Activated CD4-positive, alpha-beta T cell treated with anti-CD3 and anti-CD28 coated beads, Interleukin-2, amount 50 U/mL, for 24 hours (primary cell): ENCODE measurements around the gene TRIM67.

Experiments
- DNase-seq, 2 donors: peaks; one replicate each; pipeline ENCODE4 v3.0.0-alpha.2; 2020; ENCODE audit warnings: low read depth in 1 of 2, low spot score in 1 of 2

TRIM67 gene

GRCh38 chr1:231232870-231233734 lies 71.2 kb downstream of the TRIM67 start:
- DNase-seq = no peak

GRCh38 chr1:231233735-231234417 lies 72.0 kb downstream of the TRIM67 start:
- no peak for DNase-seq

GRCh38 chr1:231234506-231234905 lies 72.6 kb downstream of the TRIM67 start:
- DNase-seq = no peak

DNA sequence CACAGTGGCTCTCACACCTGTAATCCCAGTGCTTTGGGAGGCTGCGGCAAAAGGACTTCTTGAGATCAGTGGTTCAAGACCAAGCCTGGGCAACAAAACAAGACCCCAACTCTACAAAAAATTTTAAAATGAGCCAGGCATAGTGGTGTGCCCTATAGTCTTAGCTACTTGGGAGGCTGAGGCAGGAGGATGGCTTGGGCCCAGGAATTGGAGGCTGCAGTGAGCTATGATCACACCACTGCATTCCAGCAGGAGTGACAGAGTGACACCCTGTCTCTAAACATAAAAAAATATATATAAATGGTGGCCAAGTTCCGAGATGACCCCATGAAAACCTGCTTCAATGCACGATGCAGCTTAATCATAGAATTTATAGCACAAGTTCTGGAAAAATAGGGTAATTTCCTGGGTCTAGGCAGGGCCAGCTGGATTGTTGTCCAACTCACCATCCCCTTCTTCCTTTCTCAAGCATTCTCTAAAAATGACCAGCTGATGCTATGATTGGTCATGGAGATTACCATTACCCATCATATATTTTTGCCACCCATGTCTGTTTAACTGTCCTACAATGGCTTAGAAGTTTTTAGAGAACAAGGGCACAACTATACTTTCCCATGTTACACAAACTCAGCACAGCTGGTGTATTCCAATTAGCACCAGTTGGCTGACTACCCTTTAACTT lies 73.8 kb downstream of the TRIM67 start:
- no peak for DNase-seq

- DNase-seq = no peak
Observed at GRCh38 chr1:231236208-231236591, 74.3 kb downstream of the TRIM67 start.

DNA sequence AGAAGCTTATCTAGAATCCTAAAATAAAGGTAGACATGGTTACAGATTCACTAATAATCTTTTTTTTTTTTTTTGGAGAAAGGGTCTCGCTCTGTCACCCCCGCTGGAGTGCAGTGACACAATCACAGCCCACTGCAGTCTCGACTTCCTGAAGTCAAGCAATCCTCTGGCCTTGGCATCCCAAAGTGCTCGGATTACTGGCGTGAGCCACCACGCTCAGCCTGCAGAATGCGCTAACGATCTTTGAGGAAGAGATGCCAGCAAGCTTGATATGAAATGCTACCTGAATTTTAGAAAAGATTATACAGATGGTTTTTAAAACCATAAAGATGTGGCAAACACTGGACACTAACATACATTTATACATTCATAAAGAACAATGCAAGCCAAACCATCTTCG lies 75.1 kb downstream of the TRIM67 start:
- DNase-seq = no peak

GRCh38 chr1:231238298-231238697 lies 76.4 kb downstream of the TRIM67 start:
- DNase-seq = no peak

- no peak for DNase-seq
Observed at GRCh38 chr1:231240531-231240882, 78.6 kb downstream of the TRIM67 start.

DNA sequence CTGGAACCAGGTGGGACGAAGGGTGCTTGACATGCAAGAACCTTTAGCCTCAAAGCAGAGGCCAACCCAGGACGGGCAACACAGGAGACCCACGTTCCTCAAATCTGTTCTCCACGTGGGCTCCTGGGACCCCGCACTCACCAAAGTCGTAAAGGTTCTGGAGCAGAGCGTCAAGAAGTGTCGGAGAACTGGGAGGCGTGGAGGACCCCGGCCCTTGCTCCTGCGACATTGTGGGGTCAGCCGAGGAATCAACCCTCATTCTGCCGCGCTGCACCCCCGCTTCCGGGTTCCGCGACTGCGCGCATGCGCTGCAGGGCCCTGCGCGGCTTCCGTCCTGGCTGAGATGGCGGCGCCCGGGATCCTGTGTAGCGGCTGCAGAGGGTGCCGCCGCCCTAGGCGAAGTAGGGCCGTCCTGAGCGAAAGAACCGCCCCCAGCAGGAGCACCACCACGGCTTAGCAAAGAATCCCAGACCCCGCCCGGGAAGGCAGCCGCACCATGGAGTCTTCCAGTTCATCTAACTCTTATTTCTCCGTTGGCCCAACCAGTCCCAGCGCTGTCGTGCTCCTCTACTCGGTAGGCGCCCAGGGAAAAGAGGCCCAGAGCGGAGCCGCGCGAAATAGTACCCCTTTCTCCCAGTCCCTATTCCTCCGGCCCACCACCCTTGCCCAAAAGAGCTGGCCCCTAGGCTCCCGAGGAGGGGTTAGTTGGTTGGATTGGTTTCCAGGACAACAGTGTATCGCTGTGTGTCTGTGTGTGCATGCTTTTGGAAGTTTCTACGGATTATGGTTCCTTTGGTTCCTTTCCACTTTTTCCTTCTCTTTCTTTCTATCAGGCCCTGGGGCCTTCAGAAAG lies 79.3 kb downstream of the TRIM67 start, which contains the start of gene GNPAT:
Gene GNPAT, plus strand, starts transcription at position 330 of the 853 bp plus-strand sequence. Its CDS starts 167 bp downstream, at position 497.
- DNase-seq = peak; percentile 81 to 88

DNA sequence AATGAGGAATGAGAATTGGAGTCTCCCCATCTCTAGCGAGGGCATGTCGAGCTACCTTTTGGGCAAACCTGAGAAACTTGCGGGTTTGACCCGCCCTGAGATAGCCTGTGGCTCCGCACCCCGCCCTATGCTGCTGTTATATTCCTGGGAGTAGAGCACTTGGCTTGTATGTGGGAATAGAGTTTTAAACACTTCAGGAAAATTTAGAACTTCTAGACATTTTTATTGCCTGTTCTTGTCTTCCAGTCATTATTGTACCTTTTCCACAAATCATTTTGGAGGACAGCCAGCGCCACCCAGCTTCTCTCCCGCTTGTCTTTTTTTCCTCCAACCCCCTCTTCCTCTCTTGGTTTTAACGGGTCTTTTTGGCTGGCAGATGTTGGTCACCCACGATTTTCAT lies 79.9 kb downstream of the TRIM67 start:
- no peak for DNase-seq

DNA sequence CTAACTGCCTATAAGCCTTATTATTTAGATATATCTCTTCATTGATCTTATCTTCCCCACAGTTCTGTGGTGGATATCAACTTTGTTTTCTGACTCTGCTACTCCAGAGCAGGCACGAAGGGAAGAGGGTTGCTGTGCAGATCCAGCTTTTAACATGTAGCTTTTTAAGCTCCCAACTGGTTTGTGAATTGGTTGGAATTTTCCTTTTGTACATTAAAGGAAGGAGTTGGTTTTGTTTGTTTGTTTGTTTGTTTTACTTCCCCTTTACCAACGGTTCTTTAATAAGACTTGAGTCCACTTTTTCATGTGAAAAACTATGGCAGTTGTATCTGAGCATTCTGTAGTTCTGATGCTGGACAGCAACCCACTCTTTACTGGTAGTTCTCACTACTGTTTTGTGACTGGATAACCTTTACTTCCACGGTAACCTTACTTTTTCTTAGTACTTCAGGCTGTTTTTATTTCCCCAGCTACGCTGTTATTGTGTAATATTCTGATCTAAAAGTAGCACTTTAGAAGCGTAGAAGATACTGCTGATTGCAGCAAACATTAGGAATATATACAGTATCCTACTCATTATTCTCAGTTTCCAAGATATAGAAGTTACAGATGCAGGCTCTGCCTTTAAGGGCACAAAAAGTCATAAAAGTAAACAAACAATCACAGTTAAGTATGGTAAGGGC lies 80.8 kb downstream of the TRIM67 start:
- DNase-seq = no peak

GRCh38 chr1:231248778-231249177 lies 86.9 kb downstream of the TRIM67 start:
- DNase-seq = no peak

DNA sequence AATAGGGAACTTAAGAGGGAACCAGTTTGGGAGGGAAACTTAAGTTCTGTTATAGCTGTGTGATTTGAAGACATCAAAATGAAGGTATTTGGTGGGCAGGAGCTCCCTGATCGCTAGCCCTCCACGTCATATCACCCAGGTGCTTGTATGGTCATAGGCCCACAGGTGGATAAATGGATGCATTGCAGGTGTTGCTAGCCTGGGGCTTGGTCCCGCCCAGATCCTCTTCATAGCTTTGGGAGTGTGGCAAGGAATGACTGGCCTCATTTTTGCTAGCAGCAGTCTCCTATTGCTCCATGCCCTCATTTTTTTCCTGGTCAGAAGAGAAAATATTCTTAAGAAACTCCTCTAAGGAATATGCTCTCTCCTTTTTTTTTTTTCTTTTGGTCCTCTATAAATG lies 90.5 kb downstream of the TRIM67 start:
- DNase-seq = no peak

- no peak for DNase-seq
Observed at GRCh38 chr1:231260351-231260750, 98.5 kb downstream of the TRIM67 start.

- no peak for DNase-seq
Observed at GRCh38 chr1:231264642-231265041, 102.8 kb downstream of the TRIM67 start.

DNA sequence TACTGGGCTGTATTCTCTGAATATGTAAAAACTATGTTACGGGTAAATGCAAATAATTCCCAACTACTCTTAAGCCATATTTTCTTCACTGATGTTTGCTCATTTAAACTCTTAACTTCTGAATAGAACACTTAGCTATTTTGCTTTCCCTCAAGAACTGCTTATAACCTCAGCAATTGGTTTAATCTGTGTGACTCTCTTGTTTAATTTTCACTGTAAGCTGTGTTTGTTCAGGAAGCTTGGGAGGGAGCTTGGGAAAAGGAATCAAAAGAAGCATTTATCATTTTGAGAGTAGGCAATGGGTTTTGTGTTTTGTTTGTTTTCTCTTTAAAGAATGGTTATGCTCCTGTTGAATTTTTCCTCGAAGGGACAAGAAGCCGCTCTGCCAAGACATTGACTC lies 103.5 kb downstream of the TRIM67 start:
- DNase-seq = no peak

GRCh38 chr1:231266811-231267322 lies 105.0 kb downstream of the TRIM67 start:
- DNase-seq = no peak
